Naive thymus-derived CD4-positive, alpha-beta T cell (primary cell): ENCODE measurements around the gene NAP1L5. TPM values are rescaled to one million over a fixed set of nuclear protein-coding genes. Genes with fewer than 3 reads are reported as not detected.

Source experiments
- polyA plus RNA-seq, 2 donors: library from polyadenylated mRNA; unstranded; fragments of 300-500 nt; fragmentation: Illumina TruSeq; gene quantifications; one replicate each; pipeline ENCODE4 v1.2.3, GENCODE V29; 2021
- total RNA-seq, 6 experiments: library from RNA in 5 of 6; stranded (reverse) in 5 of 6; gene quantifications; 1 replicate in 5 of 6; 2 replicates in 1 of 6; pipeline ENCODE4 v1.2.3 and lab custom pipeline; 2021 to 2026

NAP1L5 gene
- total and polyA plus RNA-seq, 7 experiments from 2014 or later, result 1.4 to 11.7 (median 3.0) TPM

Other genes with a start within 250 kb of the NAP1L5 start
- 10 to 100 TPM; 11.8 to 52.5 (median 14.1) TPM for gene HERC5, start 240.7 kb downstream of the NAP1L5 start, total RNA-seq
- gene HERC5, start 240.7 kb downstream of the NAP1L5 start, polyA plus RNA-seq, result 1 to 10 TPM; 8.2 to 9.1 TPM
- gene PYURF, start 174.1 kb downstream of the NAP1L5 start, total RNA-seq, result 10 to 100 TPM; 33.0 to 57.7 (median 47.4) TPM
- 100 to 1,000 TPM; 219 to 270 TPM for gene PYURF, start 174.1 kb downstream of the NAP1L5 start, polyA plus RNA-seq
- gene HERC3, start 105.3 kb downstream of the NAP1L5 start, total RNA-seq, result 100 to 1,000 TPM in 4 of 5 experiments, 10 to 100 TPM in 1; 38.1 to 130 (median 104) TPM
- gene HERC3, start 105.3 kb downstream of the NAP1L5 start, polyA plus RNA-seq, result 10 to 100 TPM; 42.7 to 65.8 TPM